GM21529 (cell line): Measurements from ENCODE around the gene C2orf15.
"Not testable (repeated sequence)": the region's sequence is repeated elsewhere in the genome, so short reads cannot be mapped to it uniquely, and the experiment has no call there.

Source experiments
- ATAC-seq: cut with Tn5 transposase; IDR thresholded peaks from one replicate; pipeline ENCODE4 v1.9.1; 2021; ENCODE audit not compliant: unreplicated experiment

C2orf15 gene

GRCh38 chr2:99159594-99159993 lies 18.1 kb downstream of the C2orf15 start:
- ATAC-seq, result no peak

- no peak for ATAC-seq
Measured at GRCh38 chr2:99166218-99166617, 24.7 kb downstream of the C2orf15 start.

- ATAC-seq, result no peak
Measured at GRCh38 chr2:99169534-99169933, 28.0 kb downstream of the C2orf15 start.

- ATAC-seq, result no peak
Measured at GRCh38 chr2:99171377-99172140, 30.1 kb downstream of the C2orf15 start.

- ATAC-seq, result peak; percentile 95
Measured at GRCh38 chr2:99180755-99181623, 39.5 kb downstream of the C2orf15 start, which contains the start of the genes MITD1 and MRPL30. Gene MITD1 (minus strand): TSS chr2:99181058. CDS start chr2:99180981, 77 bp downstream. Gene MRPL30 (plus strand): TSS chr2:99181184. CDS start chr2:99186204, 5,020 bp downstream.

GRCh38 chr2:99181624-99182000 lies 40.1 kb downstream of the C2orf15 start:
- no peak for ATAC-seq

- no peak for ATAC-seq
Measured at GRCh38 chr2:99183025-99183424, 41.5 kb downstream of the C2orf15 start.

GRCh38 chr2:99184811-99185210 lies 43.3 kb downstream of the C2orf15 start:
- no peak for ATAC-seq

GRCh38 chr2:99187011-99187410 lies 45.5 kb downstream of the C2orf15 start:
- no peak for ATAC-seq

- ATAC-seq, result no peak
Measured at GRCh38 chr2:99188357-99188756, 46.9 kb downstream of the C2orf15 start.

- no peak for ATAC-seq
Measured at GRCh38 chr2:99190548-99190947, 49.0 kb downstream of the C2orf15 start.

GRCh38 chr2:99192364-99192763 lies 50.9 kb downstream of the C2orf15 start:
- not testable (repeated sequence) for ATAC-seq

GRCh38 chr2:99198103-99198841 lies 56.8 kb downstream of the C2orf15 start:
- ATAC-seq, result no peak

GRCh38 chr2:99200076-99200800 lies 58.7 kb downstream of the C2orf15 start:
- no peak for ATAC-seq
